DND-41 (cell line): ENCODE results near the gene TMEM87B.
A peak's percentile ranks its signal among the peaks of the same experiment; 100 is the strongest.

ENCODE experiments used
- ATAC-seq: fragments of 200-7000 bp; cut with Tn5 transposase; 3 replicates; pipeline ENCODE4 v1.9.1; 2021; ENCODE audit warnings: low read depth; ENCODE audit not compliant: insufficient read depth
- DNase-seq: peaks from one replicate; pipeline ENCODE4 v3.0.0-alpha.2; 2020
- H2AFZ ChIP-seq: 2 replicates; pipeline ENCODE4 v1.6.0; 2012; ENCODE audit warnings: low read depth, low read length
- H3K27ac ChIP-seq: 2 replicates; pipeline ENCODE4 v1.5.1; 2012; ENCODE audit warnings: low read length, inconsistent platforms
- H3K27me3 ChIP-seq: fragments of 200-600 bp; sonication (generic); 2 replicates; pipeline ENCODE4 v1.6.0; 2012; ENCODE audit warnings: low read length, mild to moderate bottlenecking, inconsistent platforms; ENCODE audit not compliant: insufficient read depth, poor library complexity
- H3K36me3 ChIP-seq: 2 replicates; pipeline ENCODE4 v1.5.1; 2012; ENCODE audit warnings: low read length, inconsistent platforms; ENCODE audit not compliant: insufficient read depth
- H3K4me1 ChIP-seq: 2 replicates; pipeline ENCODE4 v1.5.1; 2012; ENCODE audit warnings: mild to moderate bottlenecking, low read length; ENCODE audit not compliant: insufficient read depth
- H3K4me2 ChIP-seq: 2 replicates; pipeline ENCODE4 v1.6.0; 2012; ENCODE audit warnings: mild to moderate bottlenecking, moderate library complexity, low read length, inconsistent platforms; ENCODE audit not compliant: insufficient read depth
- H3K4me3 ChIP-seq, 2 experiments: fragments of 200-600 bp in 1 of 2; shearing (Covaris generic) in 1 of 2; 2 replicates each; pipeline ENCODE4 v1.5.1; 2012 to 2016; ENCODE audit warnings: inconsistent platforms in 2 of 2, low read length in 2 of 2, mild to moderate bottlenecking in 2 of 2, low read depth in 1 of 2, moderate library complexity in 1 of 2
- H3K79me2 ChIP-seq: 2 replicates; pipeline ENCODE4 v1.6.0; 2012; ENCODE audit warnings: low read length, inconsistent platforms; ENCODE audit not compliant: insufficient read depth
- H3K9ac ChIP-seq: 2 replicates; pipeline ENCODE4 v1.6.0; 2012; ENCODE audit warnings: low read depth, mild to moderate bottlenecking, inconsistent platforms, low read length, moderate library complexity
- H3K9me3 ChIP-seq: 2 replicates; pipeline ENCODE4 v1.5.1; 2012; ENCODE audit warnings: low read length, moderate library complexity, mild to moderate bottlenecking, inconsistent platforms; ENCODE audit not compliant: insufficient read depth, severe bottlenecking
- H4K20me1 ChIP-seq: 2 replicates; pipeline ENCODE4 v1.6.0; 2012; ENCODE audit warnings: low read length; ENCODE audit not compliant: insufficient read depth
- EZH2 ChIP-seq: IDR thresholded peaks from 3 replicates; pipeline ENCODE4 v1.6.1; 2012; ENCODE audit warnings: borderline replicate concordance, low read depth, mild to moderate bottlenecking, moderate library complexity, low read length, inconsistent platforms; ENCODE audit not compliant: severe bottlenecking
- TF ChIP-seq, protein P1 (sequence below): IDR thresholded peaks from 2 replicates; pipeline ENCODE4 v1.5.1; 2012; ENCODE audit warnings: borderline replicate concordance, low read length, moderate library complexity, mild to moderate bottlenecking; ENCODE audit not compliant: poor library complexity, severe bottlenecking; ENCODE audit errors: extremely low read depth

Gene TMEM87B

DNA sequence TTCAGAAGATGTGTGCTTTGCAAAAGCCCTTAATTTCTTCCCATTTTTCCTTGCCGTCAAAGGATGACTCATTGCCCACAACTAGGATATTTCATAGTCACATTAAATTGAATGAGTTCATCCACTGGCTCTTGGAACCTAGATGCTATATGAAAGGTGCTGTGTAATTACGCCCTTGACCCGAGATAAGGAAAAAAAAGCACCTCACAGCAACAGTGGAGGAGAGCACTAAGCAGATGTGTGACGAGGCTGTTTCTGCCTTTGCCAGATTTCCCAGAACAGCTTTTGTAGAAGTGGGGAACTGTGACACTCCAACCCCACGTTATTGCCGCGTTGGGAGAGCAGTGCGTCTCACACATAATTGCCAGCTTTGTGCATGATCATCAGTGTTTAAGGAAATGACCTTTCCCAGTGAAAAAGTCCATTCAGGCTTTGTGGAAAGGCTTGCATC is 33.3 kb upstream of the TMEM87B start:
- Histone ChIP-seq H3K4me1 (peaks cover 3% of the 10 kb centered on the region; the same call in 1 of the 2 replicates), H3K36me3 (no peaks in the 10 kb centered on the region), H3K27me3 (no peaks in the 10 kb centered on the region), H2AFZ (no peak overlapping the region), H3K4me2 (no peak overlapping the region), H3K79me2 (no peaks in the 10 kb centered on the region), H3K27ac (no peak overlapping the region), H3K9me3 (no peaks in the 10 kb centered on the region), H3K4me3 (no peak overlapping the region), H4K20me1 (no peaks in the 10 kb centered on the region), H3K9ac (no peak overlapping the region)
- no peak for TF ChIP-seq EZH2
- TF ChIP-seq, protein P1, sequence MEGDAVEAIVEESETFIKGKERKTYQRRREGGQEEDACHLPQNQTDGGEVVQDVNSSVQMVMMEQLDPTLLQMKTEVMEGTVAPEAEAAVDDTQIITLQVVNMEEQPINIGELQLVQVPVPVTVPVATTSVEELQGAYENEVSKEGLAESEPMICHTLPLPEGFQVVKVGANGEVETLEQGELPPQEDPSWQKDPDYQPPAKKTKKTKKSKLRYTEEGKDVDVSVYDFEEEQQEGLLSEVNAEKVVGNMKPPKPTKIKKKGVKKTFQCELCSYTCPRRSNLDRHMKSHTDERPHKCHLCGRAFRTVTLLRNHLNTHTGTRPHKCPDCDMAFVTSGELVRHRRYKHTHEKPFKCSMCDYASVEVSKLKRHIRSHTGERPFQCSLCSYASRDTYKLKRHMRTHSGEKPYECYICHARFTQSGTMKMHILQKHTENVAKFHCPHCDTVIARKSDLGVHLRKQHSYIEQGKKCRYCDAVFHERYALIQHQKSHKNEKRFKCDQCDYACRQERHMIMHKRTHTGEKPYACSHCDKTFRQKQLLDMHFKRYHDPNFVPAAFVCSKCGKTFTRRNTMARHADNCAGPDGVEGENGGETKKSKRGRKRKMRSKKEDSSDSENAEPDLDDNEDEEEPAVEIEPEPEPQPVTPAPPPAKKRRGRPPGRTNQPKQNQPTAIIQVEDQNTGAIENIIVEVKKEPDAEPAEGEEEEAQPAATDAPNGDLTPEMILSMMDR: no peak
- no peak for DNase-seq
- no peak for ATAC-seq

GRCh38 chr2:112023707-112024106 is 31.4 kb upstream of the TMEM87B start:
- H3K27ac ChIP-seq: peak overlapping the region; percentile 22; the same call in 1 of the 2 replicates
- no peaks in the 10 kb centered on the region for H3K9me3 ChIP-seq
- no peaks in the 10 kb centered on the region for H3K27me3 ChIP-seq
- ATAC-seq (no peak), DNase-seq (no peak)
- H3K79me2 ChIP-seq: no peaks in the 10 kb centered on the region
- TF ChIP-seq, protein P1: no peak
- no peak for TF ChIP-seq EZH2
- H3K4me2 ChIP-seq: no peak overlapping the region
- H3K36me3 ChIP-seq: no peaks in the 10 kb centered on the region
- peaks cover 3% of the 10 kb centered on the region; the same call in 1 of the 2 replicates for H3K4me1 ChIP-seq
- H3K9ac ChIP-seq: no peak overlapping the region
- no peak overlapping the region for H2AFZ ChIP-seq
- H3K4me3 ChIP-seq: no peak overlapping the region
- no peaks in the 10 kb centered on the region for H4K20me1 ChIP-seq

- Histone ChIP-seq H3K4me1 (peaks cover 3% of the 10 kb centered on the region; the same call in 1 of the 2 replicates), H3K36me3 (no peaks in the 10 kb centered on the region), H3K27me3 (no peaks in the 10 kb centered on the region), H3K4me2 (no peak overlapping the region), H3K27ac (peak overlapping the region; percentile 22; the same call in 1 of the 2 replicates), H3K4me3 (no peak overlapping the region), H4K20me1 (no peaks in the 10 kb centered on the region), H3K9me3 (no peaks in the 10 kb centered on the region), H2AFZ (no peak overlapping the region), H3K79me2 (no peaks in the 10 kb centered on the region), H3K9ac (no peak overlapping the region)
- TF ChIP-seq, protein P1: no peak
- TF ChIP-seq EZH2: no peak
- ATAC-seq (no peak), DNase-seq (no peak)
Measured at GRCh38 chr2:112024231-112024630, 30.8 kb upstream of the TMEM87B start.
